ENCODE data around the gene APPBP2. TPM values are rescaled to one million over a fixed set of nuclear protein-coding genes. Genes with fewer than 3 reads are reported as not detected.
A peak's percentile ranks its signal among the peaks of the same experiment; 100 is the strongest.
"Not testable (repeated sequence)": the region's sequence is repeated elsewhere in the genome, so short reads cannot be mapped to it uniquely, and the experiment has no call there.

Gene APPBP2
- total RNA-seq, 1 donor from 2014 or later = 22.7 TPM

GRCh38 chr17:60447375-60447774 lies 78.7 kb downstream of the APPBP2 start:
- intact Hi-C loops (cut with micrococcal nuclease) = no loop called here
- ATAC-seq = no peak
- no peak for DNase-seq

GRCh38 chr17:60445144-60445543 lies 80.9 kb downstream of the APPBP2 start:
- intact Hi-C loops (cut with micrococcal nuclease) = no loop called here
- DNase-seq = no peak
- ATAC-seq = no peak

- intact Hi-C loops (cut with micrococcal nuclease) = no loop called here
- no peak for DNase-seq
- ATAC-seq = no peak
Measured at GRCh38 chr17:60443713-60444112, 82.3 kb downstream of the APPBP2 start.

GRCh38 chr17:60442271-60443173 lies 83.5 kb downstream of the APPBP2 start:
- DNase-seq (no peak), ATAC-seq (peak; percentile 47)
- intact Hi-C loops (cut with micrococcal nuclease) = no loop called here

- intact Hi-C loops (cut with micrococcal nuclease) = no loop called here
- ATAC-seq (no peak), DNase-seq (no peak)
Measured at GRCh38 chr17:60439501-60439900, 86.5 kb downstream of the APPBP2 start.

GRCh38 chr17:60436676-60437075 lies 89.4 kb downstream of the APPBP2 start:
- DNase-seq (no peak), ATAC-seq (no peak)
- intact Hi-C loops (cut with micrococcal nuclease) = no loop called here

- DNase-seq (peak; percentile 72), ATAC-seq (peak; percentile 93)
- intact Hi-C loops (cut with micrococcal nuclease) = no loop called here
Measured at GRCh38 chr17:60435244-60436167, 90.5 kb downstream of the APPBP2 start.

GRCh38 chr17:60433021-60433997 lies 92.7 kb downstream of the APPBP2 start:
- DNase-seq; ATAC-seq; intact Hi-C loops (cut with micrococcal nuclease): not testable (repeated sequence)

GRCh38 chr17:60430561-60430960 lies 95.5 kb downstream of the APPBP2 start:
- DNase-seq; intact Hi-C loops (cut with micrococcal nuclease); ATAC-seq: not testable (repeated sequence)

GRCh38 chr17:60428491-60428890 lies 97.6 kb downstream of the APPBP2 start:
- intact Hi-C loops (cut with micrococcal nuclease); DNase-seq; ATAC-seq: not testable (repeated sequence)

- ATAC-seq = no peak
- no peak for DNase-seq
- intact Hi-C loops (cut with micrococcal nuclease) = no loop called here
Measured at GRCh38 chr17:60426596-60426995, 99.4 kb downstream of the APPBP2 start.

- intact Hi-C loops (cut with micrococcal nuclease) = no loop called here
- ATAC-seq (no peak), DNase-seq (no peak)
Measured at GRCh38 chr17:60425626-60426025, 100.4 kb downstream of the APPBP2 start.

GRCh38 chr17:60423865-60424264 lies 102.2 kb downstream of the APPBP2 start:
- intact Hi-C loops (cut with micrococcal nuclease) = no loop called here
- ATAC-seq (no peak), DNase-seq (no peak)

GRCh38 chr17:60422162-60422665 lies 103.8 kb downstream of the APPBP2 start, which contains the start of gene CHCT1:
TSS of gene CHCT1 (plus strand) at chr17:60422489. CDS start at chr17:60422593, 104 bp downstream.
- ATAC-seq (peak; percentile 6), DNase-seq (peak; percentile 35)
- intact Hi-C loops (cut with micrococcal nuclease) = no loop called here

- intact Hi-C loops (cut with micrococcal nuclease) = no loop called here
- ATAC-seq (peak; percentile 98), DNase-seq (peak; percentile 82)
Measured at GRCh38 chr17:60421273-60422161, 104.5 kb downstream of the APPBP2 start.

GRCh38 chr17:60419875-60420274 lies 106.2 kb downstream of the APPBP2 start:
- ATAC-seq; DNase-seq; intact Hi-C loops (cut with micrococcal nuclease): not testable (repeated sequence)

GRCh38 chr17:60419003-60419402 lies 107.0 kb downstream of the APPBP2 start:
- ATAC-seq; DNase-seq; intact Hi-C loops (cut with micrococcal nuclease): not testable (repeated sequence)
